Transverse colon (tissue), 4 donors: ENCODE results near the gene SSX1. TPM values are rescaled to one million over a fixed set of nuclear protein-coding genes. Genes with fewer than 3 reads are reported as not detected.
"Not testable (repeated sequence)": the region's sequence is repeated elsewhere in the genome, so short reads cannot be mapped to it uniquely, and the experiment has no call there.

Experiments
- DNase-seq: peaks from one replicate; pipeline ENCODE4 v3.0.0-alpha.2; 2019
- H3K27ac ChIP-seq, 4 donors: fragments of 200-600 bp; sonication (generic); 2 replicates each; pipeline ENCODE4 v1.5.1; 2016 to 2018; ENCODE audit warnings: inconsistent platforms in 4 of 4
- H3K27me3 ChIP-seq: fragments of 200-600 bp; sonication (generic); 2 replicates; pipeline ENCODE4 v1.5.1; 2017; ENCODE audit warnings: inconsistent platforms
- H3K36me3 ChIP-seq, 4 donors: fragments of 200-600 bp; sonication (generic); 2 replicates each; pipeline ENCODE4 v1.5.1; 2017 to 2019; ENCODE audit warnings: inconsistent platforms in 4 of 4
- H3K4me1 ChIP-seq, 4 donors: fragments of 200-600 bp; sonication (generic); 2 replicates each; pipeline ENCODE4 v1.5.1; 2017 to 2020; ENCODE audit warnings: inconsistent platforms in 4 of 4
- H3K4me3 ChIP-seq, 4 donors: fragments of 200-600 bp; sonication (generic); 1 replicate in 1 of 4; 2 replicates in 3 of 4; pipeline versions ENCODE4 v1.5.1 to v1.6.1; 2017 to 2019; ENCODE audit warnings: inconsistent platforms in 4 of 4
- H3K9me3 ChIP-seq, 2 donors: fragments of 200-600 bp; sonication (generic); 2 replicates each; pipeline ENCODE4 v1.5.1; 2017 to 2019; ENCODE audit warnings: inconsistent platforms in 2 of 2
- EP300 ChIP-seq: sonication (generic); formaldehyde crosslinking; IDR thresholded peaks from one replicate; pipeline ENCODE4 v1.6.1; 2017; ENCODE audit warnings: antibody characterized with exemption, low read depth
- POLR2A ChIP-seq: fragments of 450-650 bp; IDR thresholded peaks from one replicate; pipeline ENCODE4 v1.6.1; 2016; ENCODE audit warnings: antibody characterized with exemption, mild to moderate bottlenecking, moderate library complexity
- POLR2AphosphoS5 ChIP-seq, 3 donors: sonication (generic); formaldehyde crosslinking; IDR thresholded peaks; one replicate each; pipeline ENCODE4 v1.6.1; 2016; ENCODE audit warnings: antibody characterized with exemption in 3 of 3
- WGBS, 2 donors: methylation state at CpG; one replicate each; pipeline ENCODE4 v1.1.5; 2018; ENCODE audit warnings: low coverage in 1 of 2; 5-methylcytosine and 5-hydroxymethylcytosine counted together
- in situ Hi-C, 4 donors: fragments of 200-750 bp; cut with MboI; loops; one replicate each; pipeline versions ENCODE4 v1.15.0 to v1.15.1; 2017; ENCODE audit warnings: low sequenced_read_pairs in 3 of 4, low pct_ligation_motif_present in 1 of 4, low pct_unique_long_range_greater_than_20kb in 1 of 4
- intact Hi-C: fragments of 100-400 bp; cut with DNase I; formaldehyde crosslinking; loops from one replicate; pipeline ENCODE4 v1.15.1; 2023; ENCODE audit warnings: low total_unique reads
- total RNA-seq, 4 donors: library from RNA; depleted of rRNA; stranded (reverse); fragments of >200 nt; gene quantifications; one replicate each; pipeline ENCODE4 v1.1.0, GENCODE V29; 2016
- TF ChIP-seq, protein P1 (sequence below), 5 experiments: fragments of 200-600 bp in 3 of 5; fragments of 450-650 bp in 2 of 5; sonication (generic) in 3 of 5; IDR thresholded peaks; 1 replicate in 2 of 5; 2 replicates in 3 of 5; pipeline ENCODE4 v1.5.1; 2016 to 2017; ENCODE audit warnings: antibody characterized with exemption in 5 of 5, inconsistent platforms in 3 of 5, mild to moderate bottlenecking in 2 of 5, moderate library complexity in 1 of 5

The SSX1 gene, protein sequence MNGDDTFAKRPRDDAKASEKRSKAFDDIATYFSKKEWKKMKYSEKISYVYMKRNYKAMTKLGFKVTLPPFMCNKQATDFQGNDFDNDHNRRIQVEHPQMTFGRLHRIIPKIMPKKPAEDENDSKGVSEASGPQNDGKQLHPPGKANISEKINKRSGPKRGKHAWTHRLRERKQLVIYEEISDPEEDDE
- not detected for total RNA-seq

- H3K27me3 ChIP-seq, H3K4me3 ChIP-seq, H3K36me3 ChIP-seq, DNase-seq, H3K4me1 ChIP-seq, H3K9me3 ChIP-seq, in situ Hi-C loops, H3K27ac ChIP-seq, intact Hi-C loops: not testable (repeated sequence)
- 87% methylated on average over 20 of the region's 20 CpGs; no CpG with 5 or more reads in 1 of the 2 donors for WGBS, 2 donors
These were observed at the start of gene SSX1 for GRCh38 chrX:48255062-48255796. TSS of gene SSX1 (plus strand) at chrX:48255392. CDS start at chrX:48257242, 1,850 bp downstream.

- DNase-seq, in situ Hi-C loops, H3K4me1 ChIP-seq, H3K27me3 ChIP-seq, H3K27ac ChIP-seq, intact Hi-C loops, H3K36me3 ChIP-seq, H3K9me3 ChIP-seq, H3K4me3 ChIP-seq: not testable (repeated sequence)
- 36 to 39% methylated on average over 2 to 4 of the region's 4 CpGs for WGBS, 2 donors
These were observed 40.9 kb upstream of the SSX1 start for GRCh38 chrX:48214341-48214740.

DNA sequence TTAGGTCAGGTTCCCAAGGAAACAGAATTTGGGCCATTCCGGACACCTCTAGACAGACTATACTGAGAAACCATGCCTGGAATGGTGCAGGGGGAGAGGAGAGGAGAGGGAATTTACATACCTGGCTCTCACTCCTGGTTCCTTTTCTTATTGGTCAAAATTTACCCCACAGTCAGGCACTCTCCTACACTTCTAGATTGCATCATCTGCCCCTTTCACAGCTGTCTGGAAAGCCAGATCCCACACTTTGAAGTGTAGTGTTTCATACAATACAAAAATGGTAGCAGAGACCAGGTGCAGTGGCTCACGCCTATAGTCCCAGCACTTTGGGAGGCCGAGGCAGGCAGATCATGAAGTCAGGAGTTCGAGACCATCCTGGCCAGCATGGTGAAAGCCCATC, 31.0 kb upstream of the SSX1 start:
- H3K27me3 ChIP-seq, H3K36me3 ChIP-seq, H3K27ac ChIP-seq, H3K4me1 ChIP-seq, intact Hi-C loops, DNase-seq, H3K4me3 ChIP-seq, H3K9me3 ChIP-seq, in situ Hi-C loops: not testable (repeated sequence)
- 86% methylated on average over 4 of the region's 4 CpGs; no CpG with 5 or more reads in 1 of the 2 donors for WGBS, 2 donors

DNA sequence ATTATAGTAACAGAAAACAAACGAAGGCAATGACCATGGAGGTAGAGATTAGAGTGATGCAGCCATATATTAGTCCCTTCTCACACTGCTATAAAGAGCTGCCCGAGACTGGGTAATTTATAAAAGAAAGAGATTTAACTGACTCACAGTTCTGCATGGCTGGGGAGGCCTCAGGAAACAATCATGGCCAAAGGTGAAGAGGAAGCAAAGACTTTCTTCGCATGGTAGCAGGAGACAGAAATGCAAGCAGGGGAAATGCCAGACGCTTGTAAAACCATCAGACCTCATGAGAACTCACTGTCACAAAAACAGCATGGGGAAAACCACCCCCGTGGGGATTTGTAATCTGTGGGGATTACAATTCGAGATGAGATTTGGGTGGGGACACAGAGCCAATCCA, 2.2 kb upstream of the SSX1 start:
- DNase-seq, H3K9me3 ChIP-seq, H3K36me3 ChIP-seq, H3K4me3 ChIP-seq, H3K4me1 ChIP-seq, in situ Hi-C loops, H3K27me3 ChIP-seq, H3K27ac ChIP-seq, intact Hi-C loops: not testable (repeated sequence)
- 36% methylated on average over 6 of the region's 6 CpGs; no CpG with 5 or more reads in 1 of the 2 donors for WGBS, 2 donors

GRCh38 chrX:48274365-48274764, 19.2 kb downstream of the SSX1 start:
- H3K4me1 ChIP-seq, H3K4me3 ChIP-seq, H3K36me3 ChIP-seq, in situ Hi-C loops, DNase-seq, intact Hi-C loops, H3K27ac ChIP-seq, H3K9me3 ChIP-seq, H3K27me3 ChIP-seq: not testable (repeated sequence)

GRCh38 chrX:48278958-48279357, 23.8 kb downstream of the SSX1 start:
- WGBS, 2 donors, result 60 to 77% methylated on average over 2 to 9 of the region's 9 CpGs
- intact Hi-C loops, result no loop called here
- no peak overlapping the region for H3K4me3 ChIP-seq
- H3K27ac ChIP-seq, result no peak overlapping the region
- in situ Hi-C loops, result no loop called here
- no peaks in the 10 kb centered on the region for H3K36me3 ChIP-seq
- no peaks in the 10 kb centered on the region for H3K9me3 ChIP-seq
- DNase-seq, result no peak
- no peaks in the 10 kb centered on the region for H3K4me1 ChIP-seq
- TF ChIP-seq POLR2AphosphoS5 (IDR thresholded peaks at IDR 0.05) (no peak), POLR2A (no peak), EP300 (no peak)
- TF ChIP-seq, protein P1, sequence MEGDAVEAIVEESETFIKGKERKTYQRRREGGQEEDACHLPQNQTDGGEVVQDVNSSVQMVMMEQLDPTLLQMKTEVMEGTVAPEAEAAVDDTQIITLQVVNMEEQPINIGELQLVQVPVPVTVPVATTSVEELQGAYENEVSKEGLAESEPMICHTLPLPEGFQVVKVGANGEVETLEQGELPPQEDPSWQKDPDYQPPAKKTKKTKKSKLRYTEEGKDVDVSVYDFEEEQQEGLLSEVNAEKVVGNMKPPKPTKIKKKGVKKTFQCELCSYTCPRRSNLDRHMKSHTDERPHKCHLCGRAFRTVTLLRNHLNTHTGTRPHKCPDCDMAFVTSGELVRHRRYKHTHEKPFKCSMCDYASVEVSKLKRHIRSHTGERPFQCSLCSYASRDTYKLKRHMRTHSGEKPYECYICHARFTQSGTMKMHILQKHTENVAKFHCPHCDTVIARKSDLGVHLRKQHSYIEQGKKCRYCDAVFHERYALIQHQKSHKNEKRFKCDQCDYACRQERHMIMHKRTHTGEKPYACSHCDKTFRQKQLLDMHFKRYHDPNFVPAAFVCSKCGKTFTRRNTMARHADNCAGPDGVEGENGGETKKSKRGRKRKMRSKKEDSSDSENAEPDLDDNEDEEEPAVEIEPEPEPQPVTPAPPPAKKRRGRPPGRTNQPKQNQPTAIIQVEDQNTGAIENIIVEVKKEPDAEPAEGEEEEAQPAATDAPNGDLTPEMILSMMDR (IDR thresholded peaks at IDR 0.05), result no peak
- H3K27me3 ChIP-seq, result no peaks in the 10 kb centered on the region

DNA sequence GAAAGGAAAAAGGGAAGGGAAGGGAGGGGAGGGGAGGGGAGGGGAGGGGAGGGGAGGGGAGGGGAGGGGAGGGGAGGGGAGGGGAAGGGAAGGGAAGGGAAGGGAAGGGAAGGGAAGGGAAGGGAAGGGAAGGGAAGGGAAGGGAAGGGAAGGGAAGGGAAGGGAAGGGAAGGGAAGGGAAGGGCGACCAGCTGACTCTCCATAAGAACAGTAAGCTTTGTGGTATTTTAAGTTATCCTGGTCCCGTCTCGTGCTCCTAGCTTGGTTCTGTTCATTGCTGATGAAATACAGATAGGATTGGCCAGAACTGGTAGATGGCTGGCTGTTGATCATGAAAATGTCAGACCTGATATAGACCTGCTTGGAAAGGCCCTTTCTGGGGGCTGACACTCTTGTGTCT, 25.5 kb downstream of the SSX1 start:
- H3K4me1 ChIP-seq, H3K9me3 ChIP-seq, H3K27ac ChIP-seq, H3K4me3 ChIP-seq, intact Hi-C loops, in situ Hi-C loops, H3K27me3 ChIP-seq, DNase-seq, H3K36me3 ChIP-seq: not testable (repeated sequence)
- 78% methylated on average over 3 of the region's 3 CpGs; no CpG with 5 or more reads in 1 of the 2 donors for WGBS, 2 donors
